ENCODE results near the gene NPL.

Gene NPL, protein sequence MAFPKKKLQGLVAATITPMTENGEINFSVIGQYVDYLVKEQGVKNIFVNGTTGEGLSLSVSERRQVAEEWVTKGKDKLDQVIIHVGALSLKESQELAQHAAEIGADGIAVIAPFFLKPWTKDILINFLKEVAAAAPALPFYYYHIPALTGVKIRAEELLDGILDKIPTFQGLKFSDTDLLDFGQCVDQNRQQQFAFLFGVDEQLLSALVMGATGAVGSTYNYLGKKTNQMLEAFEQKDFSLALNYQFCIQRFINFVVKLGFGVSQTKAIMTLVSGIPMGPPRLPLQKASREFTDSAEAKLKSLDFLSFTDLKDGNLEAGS

DNA sequence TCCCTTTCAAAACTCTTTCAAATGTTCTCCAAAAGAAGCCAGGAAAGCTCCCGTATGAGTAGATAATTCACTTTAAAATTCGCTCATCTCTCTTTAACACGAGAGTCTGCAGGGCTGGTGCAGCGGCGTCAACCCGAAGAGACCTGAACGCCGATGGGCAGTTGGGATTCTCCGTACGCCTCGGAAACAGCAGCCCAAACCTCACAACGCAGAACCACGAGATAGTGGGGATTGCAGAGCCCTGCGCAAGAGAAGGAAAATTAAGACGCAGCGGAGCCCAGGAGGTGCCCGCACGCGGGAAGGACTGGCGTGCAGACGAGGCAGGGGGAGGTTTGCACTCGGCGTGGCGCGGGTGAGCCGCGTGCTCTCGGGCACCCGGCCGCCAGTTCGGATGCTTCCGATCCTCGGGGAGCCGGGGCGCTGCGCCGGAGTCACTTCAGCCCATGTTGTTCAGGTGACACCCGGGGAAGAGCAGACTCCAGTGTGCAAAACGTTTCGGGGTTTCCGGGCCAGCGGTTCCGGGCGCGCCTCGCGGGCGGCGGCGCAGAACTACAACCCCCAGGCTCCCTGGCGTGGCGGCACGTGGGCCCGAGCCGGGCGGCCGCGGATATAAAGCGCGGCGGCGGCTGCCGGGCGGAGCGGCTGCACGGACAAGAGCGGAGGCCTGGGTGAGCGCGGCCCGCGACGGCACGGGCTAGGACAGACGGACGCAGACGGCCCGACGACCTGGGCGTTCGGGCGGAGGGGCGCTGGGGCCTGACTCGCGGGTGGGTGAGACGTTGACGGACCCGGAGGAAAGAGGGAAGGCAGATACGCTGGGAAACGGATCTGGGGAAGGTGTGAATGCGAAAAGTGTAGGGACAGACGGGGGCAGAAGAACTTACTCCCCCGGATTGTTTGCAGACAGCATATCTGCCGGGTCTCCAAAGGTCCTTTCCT is at the start of gene NPL:
Gene NPL (plus strand): TSS at position 636 of the 939 bp plus-strand sequence. CDS start 4,599 bp downstream, outside the sequence.
- DNase-seq, result peak; percentile 12 to 87 (median 74)

DNA sequence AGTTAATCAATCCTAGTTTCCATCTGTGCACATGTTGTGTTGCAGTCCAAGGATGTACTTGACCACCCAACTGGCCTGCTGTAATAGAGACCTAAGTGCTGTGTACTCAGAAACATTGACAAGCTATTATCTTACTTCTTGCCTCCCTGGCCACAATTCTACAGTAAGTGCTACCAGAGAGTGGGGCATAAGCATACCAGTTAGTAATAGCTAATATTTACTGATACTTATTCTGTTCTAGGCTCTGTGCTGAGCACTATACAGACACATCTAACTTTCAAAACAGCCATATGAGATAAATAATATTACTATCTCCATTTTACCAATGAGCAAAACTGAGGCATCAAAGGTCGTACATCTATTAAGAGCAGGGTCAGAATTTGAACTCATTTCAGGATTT is 49.5 kb upstream of the NPL start:
- DNase-seq, result no peak

DNA sequence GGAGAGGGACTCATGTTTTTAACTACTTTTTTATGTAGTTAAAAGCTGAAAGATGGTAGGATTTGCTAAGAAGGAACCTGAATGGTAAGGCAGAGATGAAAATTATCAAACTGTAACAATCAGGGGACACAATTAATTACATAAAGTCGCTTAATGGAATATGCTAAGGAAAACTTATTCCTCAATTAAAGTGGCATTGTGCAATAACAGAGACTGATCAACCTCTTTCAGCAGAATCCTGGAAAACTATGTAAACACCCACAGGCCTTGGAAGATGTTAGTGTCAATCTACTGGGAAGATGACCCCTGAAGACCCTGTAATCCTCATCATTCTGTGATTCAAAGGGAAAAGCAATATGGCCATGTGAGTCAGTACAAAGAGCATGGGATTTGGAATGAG is 46.8 kb upstream of the NPL start:
- DNase-seq, result no peak

DNA sequence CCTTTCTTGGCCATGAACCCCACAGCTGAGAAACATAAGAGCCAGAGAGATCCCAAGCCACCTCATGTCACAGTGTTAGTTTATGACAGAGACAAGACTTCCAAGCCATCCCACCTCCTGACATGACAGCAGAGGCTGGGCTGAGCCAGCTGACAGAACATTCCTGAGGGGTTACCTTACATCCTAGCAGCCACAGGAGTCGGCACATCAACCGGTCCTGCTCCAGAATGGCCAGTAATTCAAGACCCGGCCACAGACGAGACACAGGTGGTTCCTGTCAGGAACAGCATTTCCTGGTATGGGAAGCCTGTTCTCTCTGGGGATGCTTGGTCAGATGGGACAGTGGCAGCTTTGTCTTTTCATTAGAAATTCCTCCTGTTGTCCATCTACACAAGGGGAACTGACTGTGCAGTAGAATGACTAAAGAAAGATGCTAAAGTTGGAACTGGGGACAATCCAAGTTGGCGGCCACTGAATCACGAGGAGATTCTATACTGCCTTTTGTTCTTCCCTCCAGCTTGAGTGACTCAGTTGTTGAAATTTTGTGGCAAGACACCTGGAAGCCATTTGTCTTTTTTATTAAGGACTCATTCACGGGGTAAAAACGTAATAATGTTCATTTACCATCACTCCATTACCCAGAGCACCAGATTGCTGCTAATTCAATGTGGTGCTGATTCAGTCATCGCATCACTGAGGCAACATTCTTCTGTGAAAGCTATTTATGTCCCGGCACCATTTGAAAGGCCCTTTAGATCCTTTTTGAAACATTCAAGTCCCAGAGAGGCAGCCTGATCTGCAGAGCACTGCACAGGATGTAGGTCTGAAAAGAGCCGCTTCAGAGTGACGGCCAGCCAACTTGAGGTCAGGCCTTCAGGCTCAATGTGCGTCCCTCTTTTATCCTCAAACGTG is 37.2 kb upstream of the NPL start:
- DNase-seq, result peak in 7 of 14 donors; percentile 7 to 77 (median 38)

GRCh38 chr1:182754087-182754486 is 35.5 kb upstream of the NPL start:
- DNase-seq, result peak in 1 of 14 donors; percentile 10

GRCh38 chr1:182754543-182755314 is 34.8 kb upstream of the NPL start:
- DNase-seq, result peak in 1 of 14 donors; percentile 12

DNA sequence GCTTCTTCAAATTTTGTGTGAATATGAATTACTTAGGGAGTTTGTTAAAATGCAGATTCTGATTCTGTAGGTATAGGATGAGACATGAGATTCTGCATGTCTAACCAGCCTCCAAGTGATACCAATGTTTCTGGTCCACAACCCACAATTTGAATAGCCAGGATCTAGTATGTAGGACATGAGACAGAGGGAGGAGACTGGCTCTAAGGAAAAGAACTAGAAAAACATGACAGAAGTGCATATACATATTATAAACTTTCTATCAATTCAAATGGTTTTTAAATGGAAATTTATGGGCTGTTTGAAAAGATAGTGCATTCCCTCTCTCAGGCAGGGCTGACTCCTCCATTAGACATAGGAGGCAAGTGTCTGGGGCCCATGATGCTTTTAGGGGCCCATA is 33.9 kb upstream of the NPL start:
- DNase-seq, result no peak

- DNase-seq, result no peak
Observed at GRCh38 chr1:182756423-182756822, 33.1 kb upstream of the NPL start.

DNA sequence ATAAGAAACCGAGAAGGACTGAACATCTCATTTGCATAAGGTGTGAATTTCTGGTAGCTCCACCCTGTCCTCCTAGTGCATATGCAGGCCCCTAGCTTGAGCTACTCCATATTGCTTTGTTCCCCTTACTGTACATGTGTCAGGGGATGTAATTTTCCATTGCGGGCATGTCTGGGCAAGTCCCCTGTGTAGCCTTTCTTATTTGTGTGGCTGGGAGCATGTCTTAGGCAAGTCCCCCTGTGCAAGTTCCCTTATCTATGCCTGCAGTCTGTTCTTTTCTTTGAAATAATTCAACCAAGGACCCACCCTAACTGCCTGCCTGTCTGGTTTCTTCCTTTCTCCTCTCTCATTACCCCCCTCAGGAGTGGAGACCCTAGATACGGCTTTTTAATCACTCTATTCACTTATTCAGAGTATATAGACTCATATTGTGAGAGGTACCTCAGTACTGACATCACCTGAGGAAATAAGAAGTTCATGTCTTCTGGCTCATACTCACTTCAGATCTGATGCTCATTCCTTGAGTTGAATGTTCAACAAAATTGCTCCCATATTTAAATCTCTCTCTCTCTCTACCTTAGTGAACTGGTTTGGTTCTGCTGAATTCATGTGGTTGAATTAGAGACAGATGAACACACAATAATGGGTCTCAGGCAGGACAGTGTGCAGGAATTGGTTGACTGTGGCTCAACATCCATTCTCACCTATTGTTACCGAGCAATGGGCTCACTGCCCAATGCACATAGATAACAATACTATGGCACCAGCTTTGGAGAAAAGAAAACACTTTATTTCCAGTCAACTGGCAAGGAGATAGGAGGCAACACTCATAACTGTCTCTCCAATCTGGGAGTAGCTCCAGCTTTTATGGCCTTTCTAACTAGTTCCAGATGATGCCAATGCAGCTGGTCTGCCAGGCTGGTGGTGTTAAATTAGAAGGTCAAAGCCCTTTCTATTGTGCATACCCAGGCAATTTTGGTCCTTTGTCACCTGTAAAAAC is 27.9 kb upstream of the NPL start:
- no peak for DNase-seq

- DNase-seq, result no peak
Observed at GRCh38 chr1:182762536-182762935, 27.0 kb upstream of the NPL start.

DNA sequence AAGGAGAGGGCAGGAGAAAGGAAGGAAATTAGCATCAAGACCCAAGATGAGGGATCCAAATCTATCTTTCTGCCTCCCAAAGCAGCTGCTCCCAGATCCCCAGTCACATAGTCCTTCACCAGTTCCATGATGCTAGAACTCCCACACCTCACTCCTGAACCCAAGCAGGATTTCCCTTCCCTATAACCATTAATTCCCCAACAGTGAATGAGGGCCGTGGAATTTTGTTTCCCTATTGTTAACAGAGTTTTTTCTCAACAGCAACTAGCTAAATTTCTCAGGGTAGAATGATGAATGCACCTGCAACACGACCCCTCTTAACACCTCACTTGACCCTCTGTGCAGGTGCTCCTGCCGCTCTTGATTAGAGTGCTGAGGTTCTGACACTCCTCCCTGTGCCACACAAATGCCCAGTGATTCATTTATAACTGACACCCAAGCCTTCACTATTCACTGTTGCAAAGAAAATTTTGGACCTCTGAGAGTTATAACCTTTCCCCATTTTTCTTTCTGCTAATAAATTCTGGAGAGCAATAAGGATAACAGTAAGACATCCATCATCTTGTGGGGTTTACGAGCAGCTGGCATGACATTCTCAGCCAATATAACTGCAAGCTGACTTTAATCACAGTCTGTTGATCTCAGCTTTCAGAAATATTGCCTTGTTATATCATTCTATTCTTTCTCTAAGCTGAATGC is 25.4 kb upstream of the NPL start:
- no peak for DNase-seq

- no peak for DNase-seq
Observed at GRCh38 chr1:182765391-182765790, 24.2 kb upstream of the NPL start.

GRCh38 chr1:182766050-182766449 is 23.5 kb upstream of the NPL start:
- no peak for DNase-seq

GRCh38 chr1:182766881-182767645 is 22.5 kb upstream of the NPL start:
- no peak for DNase-seq

- no peak for DNase-seq
Observed at GRCh38 chr1:182768963-182769362, 20.6 kb upstream of the NPL start.

GRCh38 chr1:182770232-182770631 is 19.3 kb upstream of the NPL start:
- no peak for DNase-seq

DNA sequence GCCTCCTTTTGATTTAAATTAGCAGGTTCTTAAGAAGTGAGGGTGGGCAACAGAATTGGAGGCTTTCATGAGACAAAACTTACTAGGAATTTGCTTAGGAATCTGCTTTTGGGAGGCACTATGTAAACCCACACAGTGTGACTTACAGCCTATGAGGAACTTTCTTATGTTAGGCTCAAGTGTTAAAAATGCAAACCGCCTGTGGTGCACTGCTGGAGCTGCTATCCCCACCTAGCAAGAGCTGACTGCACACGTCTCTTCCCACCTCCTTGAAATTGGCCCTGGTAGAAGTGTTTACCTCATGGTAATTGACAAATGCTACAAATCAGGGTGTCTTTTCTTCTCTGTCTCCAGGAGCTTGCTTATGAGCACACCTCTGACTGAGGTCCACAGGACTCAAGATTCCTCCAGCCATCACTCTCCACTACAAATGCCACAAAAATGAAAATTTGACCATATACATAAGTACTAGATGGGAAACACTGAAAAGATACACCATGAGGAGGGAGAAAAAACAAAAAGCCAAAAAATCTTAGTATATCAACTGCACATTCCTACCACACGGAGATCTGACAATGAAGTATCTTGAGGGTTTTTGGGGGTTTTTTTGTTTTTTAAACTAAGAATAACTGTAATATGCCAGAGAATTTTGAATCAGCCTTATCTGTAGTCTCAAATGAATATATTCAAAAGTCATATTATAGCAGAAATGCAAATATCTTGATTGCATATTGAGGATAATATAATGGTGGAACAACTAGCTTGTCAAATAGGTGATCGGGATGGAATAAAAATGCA is 18.2 kb upstream of the NPL start:
- DNase-seq, result no peak

GRCh38 chr1:182777386-182777785 is 12.2 kb upstream of the NPL start:
- DNase-seq, result no peak
